COLO829 (cell line): ENCODE results near the gene KIF4A.
"Not testable (repeated sequence)": the region's sequence is repeated elsewhere in the genome, so short reads cannot be mapped to it uniquely, and the experiment has no call there.

Experiments used
- DNase-seq: peaks from one replicate; pipeline ENCODE4 v3.0.0; 2012; ENCODE audit warnings: low spot score

The KIF4A gene, protein sequence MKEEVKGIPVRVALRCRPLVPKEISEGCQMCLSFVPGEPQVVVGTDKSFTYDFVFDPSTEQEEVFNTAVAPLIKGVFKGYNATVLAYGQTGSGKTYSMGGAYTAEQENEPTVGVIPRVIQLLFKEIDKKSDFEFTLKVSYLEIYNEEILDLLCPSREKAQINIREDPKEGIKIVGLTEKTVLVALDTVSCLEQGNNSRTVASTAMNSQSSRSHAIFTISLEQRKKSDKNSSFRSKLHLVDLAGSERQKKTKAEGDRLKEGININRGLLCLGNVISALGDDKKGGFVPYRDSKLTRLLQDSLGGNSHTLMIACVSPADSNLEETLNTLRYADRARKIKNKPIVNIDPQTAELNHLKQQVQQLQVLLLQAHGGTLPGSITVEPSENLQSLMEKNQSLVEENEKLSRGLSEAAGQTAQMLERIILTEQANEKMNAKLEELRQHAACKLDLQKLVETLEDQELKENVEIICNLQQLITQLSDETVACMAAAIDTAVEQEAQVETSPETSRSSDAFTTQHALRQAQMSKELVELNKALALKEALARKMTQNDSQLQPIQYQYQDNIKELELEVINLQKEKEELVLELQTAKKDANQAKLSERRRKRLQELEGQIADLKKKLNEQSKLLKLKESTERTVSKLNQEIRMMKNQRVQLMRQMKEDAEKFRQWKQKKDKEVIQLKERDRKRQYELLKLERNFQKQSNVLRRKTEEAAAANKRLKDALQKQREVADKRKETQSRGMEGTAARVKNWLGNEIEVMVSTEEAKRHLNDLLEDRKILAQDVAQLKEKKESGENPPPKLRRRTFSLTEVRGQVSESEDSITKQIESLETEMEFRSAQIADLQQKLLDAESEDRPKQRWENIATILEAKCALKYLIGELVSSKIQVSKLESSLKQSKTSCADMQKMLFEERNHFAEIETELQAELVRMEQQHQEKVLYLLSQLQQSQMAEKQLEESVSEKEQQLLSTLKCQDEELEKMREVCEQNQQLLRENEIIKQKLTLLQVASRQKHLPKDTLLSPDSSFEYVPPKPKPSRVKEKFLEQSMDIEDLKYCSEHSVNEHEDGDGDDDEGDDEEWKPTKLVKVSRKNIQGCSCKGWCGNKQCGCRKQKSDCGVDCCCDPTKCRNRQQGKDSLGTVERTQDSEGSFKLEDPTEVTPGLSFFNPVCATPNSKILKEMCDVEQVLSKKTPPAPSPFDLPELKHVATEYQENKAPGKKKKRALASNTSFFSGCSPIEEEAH

DNA sequence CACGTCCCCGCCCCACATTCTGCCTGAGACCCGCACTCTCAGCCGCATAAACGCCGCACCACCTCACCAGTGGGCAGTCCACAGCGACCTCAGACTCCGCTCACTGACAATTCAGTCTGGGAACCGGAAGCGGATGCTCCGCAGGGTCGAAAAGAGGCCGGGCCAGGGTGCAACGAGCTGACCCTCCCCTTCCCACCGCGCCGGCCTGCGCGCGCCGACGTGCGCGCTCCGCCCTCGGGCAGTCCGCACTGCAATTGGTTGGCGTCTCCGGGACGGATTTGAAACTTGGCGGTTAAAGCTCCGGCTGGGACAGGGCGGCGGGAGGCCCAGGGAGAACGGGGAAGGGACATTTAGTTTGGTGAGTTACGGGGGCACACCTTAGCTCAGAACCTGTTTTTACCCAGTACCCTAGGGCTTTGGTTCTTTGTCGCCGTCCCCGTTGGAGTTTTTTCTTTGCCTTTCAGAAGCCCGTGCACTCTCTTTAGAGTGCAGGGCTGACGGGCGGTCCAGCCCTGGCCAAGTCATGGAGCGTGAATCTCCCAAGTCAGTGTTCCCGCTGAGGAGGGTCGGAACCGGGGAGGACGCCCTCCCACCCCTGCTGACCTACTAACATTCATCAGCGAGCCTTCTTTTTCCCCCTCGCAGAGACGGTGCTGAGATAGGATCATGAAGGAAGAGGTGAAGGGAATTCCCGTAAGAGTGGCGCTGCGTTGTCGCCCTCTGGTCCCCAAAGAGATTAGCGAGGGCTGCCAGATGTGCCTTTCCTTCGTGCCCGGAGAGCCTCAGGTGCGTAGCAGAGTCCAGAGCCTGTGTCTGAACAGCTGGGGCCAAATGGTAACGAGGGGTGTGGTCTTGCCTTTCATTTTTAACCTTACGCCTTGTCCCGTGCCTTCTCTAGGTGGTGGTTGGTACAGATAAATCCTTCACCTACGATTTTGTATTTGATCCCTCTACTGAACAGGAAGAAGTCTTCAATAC lies at the start of gene KIF4A, which contains the start of gene PDZD11:
Gene KIF4A, plus strand, starts transcription at position 312 of the 978 bp plus-strand sequence. Its CDS starts 355 bp downstream, at position 667.
Gene PDZD11, minus strand, starts transcription at position 135 of the 978 bp plus-strand sequence. CDS start 586 bp downstream, outside the sequence.
- peak; percentile 96 for DNase-seq

DNA sequence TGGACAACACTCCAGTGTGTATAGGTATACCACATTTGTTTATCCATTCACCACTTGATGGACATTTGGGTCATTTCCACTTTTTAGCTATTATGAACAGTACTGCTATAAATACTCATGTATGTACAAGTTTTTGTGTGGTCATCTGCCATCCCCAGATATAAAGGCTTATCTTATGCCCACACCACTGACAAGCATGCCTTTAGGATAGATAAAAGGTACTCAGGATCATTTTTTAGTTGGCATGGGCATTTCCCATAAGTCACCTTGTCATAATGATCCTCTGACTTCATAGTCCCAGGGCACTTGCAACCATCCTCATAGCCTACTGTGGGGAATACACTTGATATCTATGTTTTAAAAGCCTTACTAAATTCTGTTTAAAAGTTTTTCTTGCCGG lies 49.2 kb upstream of the KIF4A start:
- no peak for DNase-seq

GRCh38 chrX:70241501-70241900 lies 48.4 kb upstream of the KIF4A start:
- no peak for DNase-seq

GRCh38 chrX:70243601-70244000 lies 46.3 kb upstream of the KIF4A start:
- DNase-seq: not testable (repeated sequence)

GRCh38 chrX:70244881-70245280 lies 45.0 kb upstream of the KIF4A start:
- no peak for DNase-seq

DNA sequence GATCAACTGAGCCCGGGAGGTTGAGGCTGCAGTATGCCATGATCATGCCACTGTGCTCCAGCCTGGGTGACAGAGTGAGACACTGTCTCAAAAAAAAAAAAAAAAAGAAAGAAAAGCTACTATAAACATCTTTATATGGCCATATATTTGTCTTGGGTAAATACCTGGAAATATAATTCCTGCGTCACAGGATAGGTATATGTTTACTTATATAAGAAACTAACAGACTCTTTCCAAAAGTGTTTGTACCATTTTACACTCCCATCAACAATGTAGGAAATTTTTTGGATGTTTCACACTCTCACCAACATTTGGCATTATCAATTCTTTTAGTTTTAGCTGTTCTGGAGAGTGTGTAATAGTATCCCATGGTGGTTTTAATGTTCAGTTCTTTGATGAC lies 42.7 kb upstream of the KIF4A start:
- no peak for DNase-seq

GRCh38 chrX:70252491-70252890 lies 37.4 kb upstream of the KIF4A start:
- DNase-seq: no peak

DNA sequence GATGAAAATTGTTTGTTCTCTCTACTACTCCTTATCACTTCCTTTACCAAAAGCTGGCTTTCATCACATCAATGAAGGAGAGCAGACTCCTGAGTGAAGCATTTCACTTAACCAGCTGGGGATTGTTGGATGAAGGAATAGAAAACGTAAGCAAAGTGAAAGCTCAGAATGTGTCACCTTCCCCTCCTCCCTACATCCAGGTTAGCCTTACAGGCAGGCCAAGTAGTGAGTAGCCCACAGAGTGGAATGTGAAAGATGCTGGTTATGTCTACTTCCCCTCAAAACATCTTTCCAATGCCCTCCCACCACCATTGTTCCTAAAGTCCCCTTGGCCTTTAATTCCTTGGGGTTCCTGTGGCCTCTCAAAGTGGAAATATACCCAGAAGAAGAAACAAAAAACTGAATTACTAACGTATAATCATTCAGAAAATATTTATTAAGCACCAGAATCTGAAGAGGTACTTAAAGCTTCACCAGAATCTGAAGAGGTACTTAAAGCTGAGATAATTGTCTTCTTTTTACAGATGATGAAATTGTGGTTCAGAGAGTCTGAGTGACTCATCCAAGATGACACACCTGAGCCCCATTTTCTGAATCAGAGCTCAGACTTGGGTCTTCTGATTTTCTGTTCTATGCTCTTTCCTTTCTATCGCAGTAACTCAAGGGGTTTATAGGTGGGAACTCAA lies 36.4 kb upstream of the KIF4A start:
- no peak for DNase-seq

DNA sequence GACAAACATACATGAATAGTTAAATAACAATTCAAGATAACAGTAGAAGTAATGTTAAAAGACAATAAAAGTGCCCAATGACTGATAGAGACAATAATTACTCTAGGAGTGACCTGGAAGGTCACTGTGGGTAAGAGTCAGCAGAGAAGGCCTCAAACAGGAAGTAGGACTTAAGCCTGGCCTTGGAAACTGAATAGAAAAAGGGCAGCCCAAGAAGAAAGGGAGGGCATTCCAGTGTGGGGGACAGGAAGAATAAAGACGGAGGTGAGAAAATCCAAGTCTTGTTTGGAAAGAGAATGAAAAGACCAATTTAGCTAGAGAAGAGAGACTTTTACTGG lies 35.9 kb upstream of the KIF4A start:
- DNase-seq: no peak

GRCh38 chrX:70254909-70255308 lies 35.0 kb upstream of the KIF4A start:
- DNase-seq: no peak

- DNase-seq: no peak
Measured at GRCh38 chrX:70255452-70255851, 34.5 kb upstream of the KIF4A start.

- no peak for DNase-seq
Measured at GRCh38 chrX:70257423-70258288, 32.2 kb upstream of the KIF4A start.

- DNase-seq: no peak
Measured at GRCh38 chrX:70260104-70260503, 29.8 kb upstream of the KIF4A start, which contains the start of gene P2RY4. P2RY4 (minus strand) TSS chrX:70260204; CDS start chrX:70259624, 580 bp downstream.

- DNase-seq: peak; percentile 28
Measured at GRCh38 chrX:70262952-70263567, 26.8 kb upstream of the KIF4A start.

GRCh38 chrX:70264784-70265183 lies 25.1 kb upstream of the KIF4A start:
- DNase-seq: peak; percentile 5

GRCh38 chrX:70268034-70268433 lies 21.9 kb upstream of the KIF4A start, which contains the start of gene ARR3:
ARR3 (plus strand) TSS chrX:70268334; CDS start chrX:70269386, 1,052 bp downstream.
- no peak for DNase-seq

DNA sequence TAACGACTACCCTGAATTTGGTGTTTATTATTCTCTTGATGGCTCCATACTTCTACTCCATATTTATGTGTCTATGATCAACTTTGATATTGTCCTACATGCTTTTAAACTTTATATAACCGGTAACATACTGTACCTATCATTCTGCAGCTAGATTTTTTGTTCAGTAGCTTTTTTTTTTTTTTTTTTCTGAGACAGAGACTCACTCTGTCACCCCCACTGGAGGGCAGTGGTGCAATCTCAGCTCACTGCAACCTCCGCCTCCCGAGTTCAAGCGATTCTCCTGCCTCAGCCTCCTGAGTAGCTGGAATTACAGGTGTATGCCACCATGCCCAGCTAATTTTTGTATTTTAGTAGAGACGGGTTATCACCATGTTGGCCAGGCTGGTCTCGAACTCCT lies 15.9 kb upstream of the KIF4A start:
- not testable (repeated sequence) for DNase-seq

DNA sequence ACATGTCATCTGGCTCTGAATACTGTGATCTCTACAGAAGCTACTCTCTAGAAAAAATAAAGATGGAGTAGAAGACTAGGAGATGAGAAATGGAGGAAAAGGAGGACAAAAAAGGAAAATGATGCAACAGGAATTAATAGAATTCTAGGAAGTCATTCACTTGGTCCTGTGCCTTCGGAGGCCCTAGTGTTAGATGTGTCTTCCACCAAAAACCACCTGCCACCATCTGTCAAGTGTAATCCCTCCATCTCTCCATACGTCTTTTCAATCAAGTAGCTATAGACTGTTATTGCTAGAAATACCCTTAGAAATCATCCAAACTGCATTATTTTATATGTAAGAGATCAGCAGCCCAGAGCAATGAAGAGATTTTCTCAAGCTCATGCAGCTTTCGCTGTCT lies 10.8 kb upstream of the KIF4A start:
- no peak for DNase-seq

DNA sequence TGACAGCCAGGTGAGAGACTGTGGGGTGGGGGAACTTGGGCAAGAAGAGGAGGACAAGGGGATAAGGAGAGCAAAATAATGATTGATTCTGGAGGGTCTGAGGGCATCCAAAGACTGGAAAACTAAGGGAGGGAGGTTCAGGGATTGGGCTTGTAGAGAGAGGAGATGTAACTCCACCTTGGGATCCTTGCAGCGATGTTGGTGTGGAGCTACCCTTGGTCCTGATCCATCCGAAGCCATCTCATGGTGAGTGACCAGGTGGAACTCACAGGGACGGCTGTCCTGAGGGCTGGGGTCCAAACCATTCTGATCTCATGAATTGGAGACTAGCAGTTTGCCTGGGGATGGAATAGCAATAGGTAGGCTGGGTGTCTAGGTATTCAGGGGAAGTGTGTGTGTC lies 9.3 kb upstream of the KIF4A start:
- no peak for DNase-seq
